Left hindlimb (tissue), 1 donor: ENCODE measurements around the gene TMEM132C.
A peak's percentile ranks its signal among the peaks of the same experiment; 100 is the strongest.
"Not testable (repeated sequence)": the region's sequence is repeated elsewhere in the genome, so short reads cannot be mapped to it uniquely, and the experiment has no call there.

Experiments
- DNase-seq: peaks from one replicate; pipeline ENCODE4 v3.0.0-alpha.2; 2018

The TMEM132C gene

GRCh38 chr12:128424931-128425431, 158.0 kb downstream of the TMEM132C start:
- DNase-seq, result no peak

- no peak for DNase-seq
Measured at GRCh38 chr12:128425666-128426331, 158.8 kb downstream of the TMEM132C start.

- DNase-seq, result peak; percentile 69
Measured at GRCh38 chr12:128426511-128426910, 159.5 kb downstream of the TMEM132C start.

- no peak for DNase-seq
Measured at GRCh38 chr12:128439796-128440195, 172.8 kb downstream of the TMEM132C start.

- DNase-seq, result no peak
Measured at GRCh38 chr12:128442096-128442495, 175.1 kb downstream of the TMEM132C start.

- no peak for DNase-seq
Measured at GRCh38 chr12:128444598-128444997, 177.6 kb downstream of the TMEM132C start.

- no peak for DNase-seq
Measured at GRCh38 chr12:128445415-128446127, 178.6 kb downstream of the TMEM132C start.

- no peak for DNase-seq
Measured at GRCh38 chr12:128449146-128449894, 182.3 kb downstream of the TMEM132C start.

GRCh38 chr12:128450810-128451209, 183.8 kb downstream of the TMEM132C start:
- no peak for DNase-seq

- DNase-seq, result no peak
Measured at GRCh38 chr12:128455851-128456250, 188.9 kb downstream of the TMEM132C start.

GRCh38 chr12:128456922-128457321, 190.0 kb downstream of the TMEM132C start:
- DNase-seq, result no peak

- DNase-seq, result no peak
Measured at GRCh38 chr12:128458301-128458974, 191.5 kb downstream of the TMEM132C start.

- no peak for DNase-seq
Measured at GRCh38 chr12:128459067-128459466, 192.1 kb downstream of the TMEM132C start.

- no peak for DNase-seq
Measured at GRCh38 chr12:128463881-128464280, 196.9 kb downstream of the TMEM132C start.

- no peak for DNase-seq
Measured at GRCh38 chr12:128467882-128468281, 200.9 kb downstream of the TMEM132C start.

GRCh38 chr12:128468926-128469325, 202.0 kb downstream of the TMEM132C start:
- DNase-seq, result no peak

- no peak for DNase-seq
Measured at GRCh38 chr12:128471491-128471890, 204.5 kb downstream of the TMEM132C start.

GRCh38 chr12:128474916-128475315, 207.9 kb downstream of the TMEM132C start:
- no peak for DNase-seq

GRCh38 chr12:128476266-128476665, 209.3 kb downstream of the TMEM132C start:
- DNase-seq, result no peak

- DNase-seq, result no peak
Measured at GRCh38 chr12:128483526-128484255, 216.7 kb downstream of the TMEM132C start.

- DNase-seq, result not testable (repeated sequence)
Measured at GRCh38 chr12:128497376-128497775, 230.4 kb downstream of the TMEM132C start.

- DNase-seq, result no peak
Measured at GRCh38 chr12:128507470-128507869, 240.5 kb downstream of the TMEM132C start.
